H9 (cell line): ENCODE data around the gene RHEBL1. TPM values are rescaled to one million over a fixed set of nuclear protein-coding genes. Genes with fewer than 3 reads are reported as not detected.

Experiments
- DNase-seq: peaks from one replicate; pipeline ENCODE4 v3.0.0-alpha.2; 2017
- H2AFZ ChIP-seq: one replicate; pipeline ENCODE4 v1.6.1; 2013; ENCODE audit warnings: mild to moderate bottlenecking, low read length, control low read depth, moderate library complexity
- H2AK5ac ChIP-seq: 2 replicates; pipeline ENCODE4 v1.6.1; 2013; ENCODE audit warnings: low read length, control low read depth, mixed read lengths; ENCODE audit not compliant: insufficient read length
- H2BK120ac ChIP-seq: one replicate; pipeline ENCODE4 v1.6.1; 2013; ENCODE audit warnings: low read depth, mild to moderate bottlenecking, low read length, control low read depth, inconsistent platforms; ENCODE audit not compliant: poor library complexity, severe bottlenecking
- H2BK12ac ChIP-seq: 2 replicates; pipeline ENCODE4 v1.6.1; 2013; ENCODE audit warnings: low read length, control low read depth, mixed read lengths, low read depth; ENCODE audit not compliant: insufficient read length
- H2BK15ac ChIP-seq: 2 replicates; pipeline ENCODE4 v1.6.1; 2013; ENCODE audit warnings: low read depth, low read length, control low read depth
- H2BK20ac ChIP-seq: one replicate; pipeline ENCODE4 v1.6.1; 2013; ENCODE audit warnings: low read depth, mild to moderate bottlenecking, low read length, control low read depth, inconsistent platforms; ENCODE audit not compliant: poor library complexity, severe bottlenecking
- H2BK5ac ChIP-seq: 2 replicates; pipeline ENCODE4 v1.6.1; 2013; ENCODE audit warnings: low read length, control low read depth, mixed read lengths; ENCODE audit not compliant: insufficient read length
- H3K14ac ChIP-seq: 2 replicates; pipeline ENCODE4 v1.6.1; 2013; ENCODE audit warnings: low read length, control low read depth; ENCODE audit not compliant: insufficient read depth
- H3K18ac ChIP-seq: 2 replicates; pipeline ENCODE4 v1.6.1; 2013; ENCODE audit warnings: low read depth, mild to moderate bottlenecking, mixed read lengths, low read length, control low read depth; ENCODE audit not compliant: insufficient read length
- H3K23ac ChIP-seq: 2 replicates; pipeline ENCODE4 v1.6.1; 2013; ENCODE audit warnings: low read length, control low read depth, mixed read lengths, low read depth; ENCODE audit not compliant: insufficient read length
- H3K23me2 ChIP-seq: 2 replicates; pipeline ENCODE4 v1.6.1; 2013; ENCODE audit warnings: low read depth, mild to moderate bottlenecking, mixed read lengths, low read length, control low read depth; ENCODE audit not compliant: insufficient read length, poor library complexity, severe bottlenecking
- H3K27ac ChIP-seq: 2 replicates; pipeline ENCODE4 v1.5.1; 2013; ENCODE audit warnings: low read length, control low read depth, mixed read lengths, low read depth; ENCODE audit not compliant: insufficient read length
- H3K27me3 ChIP-seq: 2 replicates; pipeline ENCODE4 v1.6.1; 2013; ENCODE audit warnings: low read length, control low read depth, inconsistent platforms; ENCODE audit not compliant: insufficient read depth
- H3K4ac ChIP-seq: 2 replicates; pipeline ENCODE4 v1.6.1; 2013; ENCODE audit warnings: low read depth, mild to moderate bottlenecking, control low read depth, inconsistent platforms, low read length, moderate library complexity
- H3K4me1 ChIP-seq: 2 replicates; pipeline ENCODE4 v1.6.1; 2013; ENCODE audit warnings: low read length, control low read depth, inconsistent platforms; ENCODE audit not compliant: insufficient read depth
- H3K4me2 ChIP-seq: 2 replicates; pipeline ENCODE4 v1.6.1; 2013; ENCODE audit warnings: low read length, control low read depth, mixed read lengths; ENCODE audit not compliant: insufficient read length, insufficient read depth
- H3K56ac ChIP-seq: 2 replicates; pipeline ENCODE4 v1.6.1; 2013; ENCODE audit warnings: low read depth, mild to moderate bottlenecking, mixed read lengths, low read length, control low read depth; ENCODE audit not compliant: insufficient read length
- H3K79me1 ChIP-seq: 2 replicates; pipeline ENCODE4 v1.6.1; 2013; ENCODE audit warnings: low read depth, mild to moderate bottlenecking, moderate library complexity, low read length, control low read depth, inconsistent platforms; ENCODE audit not compliant: insufficient read depth, poor library complexity, severe bottlenecking
- H3K79me2 ChIP-seq: 2 replicates; pipeline ENCODE4 v1.6.1; 2013; ENCODE audit warnings: low read length, control low read depth, inconsistent platforms; ENCODE audit not compliant: insufficient read depth
- H3K9ac ChIP-seq: 2 replicates; pipeline ENCODE4 v1.6.1; 2013; ENCODE audit warnings: low read length, control low read depth, mixed read lengths; ENCODE audit not compliant: insufficient read length; ENCODE audit errors: extremely low read depth
- H3K9me3 ChIP-seq: one replicate; pipeline ENCODE4 v1.6.1; 2013; ENCODE audit warnings: low read depth, low read length, inconsistent platforms; ENCODE audit not compliant: control insufficient read depth
- H3T11ph ChIP-seq: one replicate; pipeline ENCODE4 v1.6.1; 2013; ENCODE audit warnings: mild to moderate bottlenecking, low read length, control low read depth, inconsistent platforms
- H4K20me1 ChIP-seq: one replicate; pipeline ENCODE4 v1.6.1; 2013; ENCODE audit not compliant: control insufficient read depth, insufficient read length, insufficient read depth
- H4K5ac ChIP-seq: 2 replicates; pipeline ENCODE4 v1.6.1; 2013; ENCODE audit warnings: low read depth, mild to moderate bottlenecking, mixed read lengths, low read length, control low read depth; ENCODE audit not compliant: insufficient read length
- H4K8ac ChIP-seq: replicated peaks from 2 replicates; pipeline ENCODE4 v1.6.1; 2013; ENCODE audit warnings: low read length, control low read depth, mixed read lengths, low read depth; ENCODE audit not compliant: insufficient read length
- H4K91ac ChIP-seq: 2 replicates; pipeline ENCODE4 v1.6.1; 2013; ENCODE audit warnings: low read depth, mild to moderate bottlenecking, moderate library complexity, mixed read lengths, low read length, control low read depth; ENCODE audit not compliant: insufficient read length
- H3K27ac Mint-ChIP-seq, 3 experiments: 2 replicates in 2 of 3; 3 replicates in 1 of 3; pipeline ENCODE4 v1.8.0; 2020 to 2021; ENCODE audit warnings: mixed read lengths in 3 of 3, mild to moderate bottlenecking in 1 of 3, moderate library complexity in 1 of 3
- H3K27me3 Mint-ChIP-seq: 2 replicates; pipeline ENCODE4 v1.8.0; 2021; ENCODE audit warnings: low read depth, mild to moderate bottlenecking, moderate library complexity, mixed read lengths
- H3K36me3 Mint-ChIP-seq, 3 experiments: 2 replicates in 2 of 3; 3 replicates in 1 of 3; pipeline ENCODE4 v1.8.0; 2020 to 2021; ENCODE audit warnings: low read depth in 3 of 3, mixed read lengths in 3 of 3; ENCODE audit not compliant: insufficient read depth in 1 of 3
- H3K4me1 Mint-ChIP-seq, 2 experiments: 2 replicates each; pipeline ENCODE4 v1.8.0; 2020; ENCODE audit warnings: mixed read lengths in 2 of 2
- H3K4me3 Mint-ChIP-seq, 2 experiments: 2 replicates in 1 of 2; 3 replicates in 1 of 2; pipeline ENCODE4 v1.8.0; 2020 to 2021; ENCODE audit warnings: mild to moderate bottlenecking in 2 of 2, mixed read lengths in 2 of 2, moderate library complexity in 1 of 2
- H3K9me3 Mint-ChIP-seq, 2 experiments: 2 replicates in 1 of 2; 3 replicates in 1 of 2; pipeline ENCODE4 v1.8.0; 2020; ENCODE audit warnings: mild to moderate bottlenecking in 2 of 2, mixed read lengths in 2 of 2, moderate library complexity in 1 of 2
- WGBS: extraction: QIAGEN DNeasy Blood & Tissue Kit; methylation state at CpG from one replicate; pipeline ENCODE4 v1.1.7; 2013; ENCODE audit warnings: missing lambda C conversion rate, low lambda C conversion rate, mixed read lengths; ENCODE audit not compliant: insufficient read length; ENCODE audit errors: extremely low coverage; 5-methylcytosine and 5-hydroxymethylcytosine counted together
- total RNA-seq: library from RNA; stranded (reverse); gene quantifications from 2 replicates; pipeline ENCODE4 v1.2.1, GENCODE V29; 2021
- TF ChIP-seq, protein P1 (sequence below): fragments of 200-600 bp; sonication (generic); conservative IDR thresholded peaks from 3 replicates; pipeline ENCODE4 v1.8.0; 2021; ENCODE audit warnings: antibody characterized with exemption, mild to moderate bottlenecking

RHEBL1 gene
- total RNA-seq, 1 experiment from 2014 or later: 4.0 TPM

DNA sequence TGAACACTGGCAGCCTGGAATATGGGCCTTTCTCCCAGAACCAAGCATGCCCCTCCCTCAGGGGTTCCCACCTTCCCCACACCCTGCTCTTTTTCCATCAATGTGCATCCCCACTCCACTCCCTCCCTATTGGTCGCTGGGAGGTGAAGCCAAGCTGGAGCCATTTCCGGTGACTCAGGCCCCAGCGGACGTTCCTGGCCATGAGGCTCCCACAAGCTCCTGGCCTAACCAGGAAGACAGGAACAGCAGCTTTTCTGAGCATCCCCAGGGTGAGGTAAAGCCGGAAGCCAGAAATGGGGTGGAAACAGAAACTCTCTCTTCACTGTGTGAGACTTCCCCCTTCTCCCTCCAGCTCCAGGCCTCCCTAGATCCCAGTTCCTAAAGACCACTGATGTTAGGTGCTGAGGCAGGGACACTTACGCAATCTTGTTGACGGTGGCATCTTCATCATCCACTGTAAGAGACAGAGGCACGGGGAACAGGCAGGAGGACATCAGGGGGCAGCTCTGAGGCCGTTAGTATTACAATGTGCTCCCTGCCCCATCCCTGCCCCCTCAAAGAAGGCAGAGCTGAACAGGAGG is 35.8 kb upstream of the RHEBL1 start:
- Histone ChIP-seq H2BK5ac (no peak overlapping the region), H3K4ac (no peak overlapping the region), H3K23ac (no peak overlapping the region), H4K5ac (no peak overlapping the region), H3K79me1 (peaks cover 6% of the 10 kb centered on the region), H2AK5ac (no peak overlapping the region), H2BK20ac (no peak overlapping the region), H4K20me1 (no peaks in the 10 kb centered on the region), H3K18ac (no peak overlapping the region), H3K9ac (no peak overlapping the region), H4K8ac (no peak overlapping the region), H3K9me3 (no peaks in the 10 kb centered on the region), H3K56ac (no peak overlapping the region), H2BK12ac (no peak overlapping the region), H2AFZ (no peak overlapping the region), H3K79me2 (peaks cover 1% of the 10 kb centered on the region; the same call in 1 of the 2 replicates), H3K14ac (no peak overlapping the region), H3K4me1 (peaks cover 5% of the 10 kb centered on the region; the same call in 1 of the 2 replicates), H3T11ph (no peak overlapping the region), H3K27ac (no peak overlapping the region), H4K91ac (no peak overlapping the region), H3K23me2 (peaks cover 8% of the 10 kb centered on the region), H2BK15ac (no peak overlapping the region), H2BK120ac (no peak overlapping the region), H3K4me2 (no peak overlapping the region), H3K27me3 (no peaks in the 10 kb centered on the region)
- Mint-ChIP-seq H3K4me3 (no peak overlapping the region), H3K27ac (peak overlapping the region in 2 of 3 experiments; percentile 28 to 31; a peak in 1 of 7 replicates), H3K27me3 (no peaks in the 10 kb centered on the region; the same call in 1 of the 2 replicates), H3K9me3 (no peaks in the 10 kb centered on the region), H3K4me1 (peaks cover 19 to 28% of the 10 kb centered on the region in 2 experiments), H3K36me3 (peaks cover 4 to 47% (median 38%) of the 10 kb centered on the region in 3 experiments)
- DNase-seq: no peak
- WGBS: no CpG with 5 or more reads among the region's 9 CpGs
- TF ChIP-seq, protein P1, sequence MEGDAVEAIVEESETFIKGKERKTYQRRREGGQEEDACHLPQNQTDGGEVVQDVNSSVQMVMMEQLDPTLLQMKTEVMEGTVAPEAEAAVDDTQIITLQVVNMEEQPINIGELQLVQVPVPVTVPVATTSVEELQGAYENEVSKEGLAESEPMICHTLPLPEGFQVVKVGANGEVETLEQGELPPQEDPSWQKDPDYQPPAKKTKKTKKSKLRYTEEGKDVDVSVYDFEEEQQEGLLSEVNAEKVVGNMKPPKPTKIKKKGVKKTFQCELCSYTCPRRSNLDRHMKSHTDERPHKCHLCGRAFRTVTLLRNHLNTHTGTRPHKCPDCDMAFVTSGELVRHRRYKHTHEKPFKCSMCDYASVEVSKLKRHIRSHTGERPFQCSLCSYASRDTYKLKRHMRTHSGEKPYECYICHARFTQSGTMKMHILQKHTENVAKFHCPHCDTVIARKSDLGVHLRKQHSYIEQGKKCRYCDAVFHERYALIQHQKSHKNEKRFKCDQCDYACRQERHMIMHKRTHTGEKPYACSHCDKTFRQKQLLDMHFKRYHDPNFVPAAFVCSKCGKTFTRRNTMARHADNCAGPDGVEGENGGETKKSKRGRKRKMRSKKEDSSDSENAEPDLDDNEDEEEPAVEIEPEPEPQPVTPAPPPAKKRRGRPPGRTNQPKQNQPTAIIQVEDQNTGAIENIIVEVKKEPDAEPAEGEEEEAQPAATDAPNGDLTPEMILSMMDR: no peak
